MM.1S (cell line): Measurements from ENCODE around the gene KRT74.

Experiments
- DNase-seq: peaks from one replicate; pipeline ENCODE4 v3.0.0-alpha.2; 2015
- H2AFZ ChIP-seq: fragments of 300-600 bp; sonication (generic); 2 replicates; pipeline ENCODE4 v1.6.0; 2016; ENCODE audit warnings: antibody characterized with exemption, low read length
- H3F3A ChIP-seq: fragments of 300-600 bp; sonication (generic); 2 replicates; pipeline ENCODE4 v1.6.1; 2016; ENCODE audit warnings: mild to moderate bottlenecking, antibody characterized with exemption, low read length, moderate library complexity, mixed read lengths; ENCODE audit not compliant: insufficient read depth
- H3K27ac ChIP-seq: fragments of 300-600 bp; sonication (generic); 2 replicates; pipeline ENCODE4 v1.5.1; 2016; ENCODE audit warnings: mild to moderate bottlenecking, low read length
- H3K27me3 ChIP-seq: fragments of 300-600 bp; sonication (generic); replicated peaks from 2 replicates; pipeline ENCODE4 v1.6.0; 2016; ENCODE audit warnings: low read length; ENCODE audit not compliant: insufficient read depth
- H3K36me3 ChIP-seq: fragments of 300-600 bp; sonication (generic); replicated peaks from 2 replicates; pipeline ENCODE4 v1.6.1; 2016; ENCODE audit warnings: mild to moderate bottlenecking, low read length, mixed read lengths; ENCODE audit not compliant: insufficient read depth
- H3K4me1 ChIP-seq: fragments of 300-600 bp; sonication (generic); 2 replicates; pipeline ENCODE4 v1.6.1; 2016; ENCODE audit warnings: low read length, mixed read lengths
- H3K4me2 ChIP-seq: fragments of 300-600 bp; sonication (generic); 2 replicates; pipeline ENCODE4 v1.6.0; 2016; ENCODE audit warnings: low read depth, low read length
- H3K4me3 ChIP-seq: fragments of 300-600 bp; sonication (generic); 2 replicates; pipeline ENCODE4 v1.5.1; 2016; ENCODE audit warnings: low read length, mixed read lengths
- H3K79me2 ChIP-seq: fragments of 300-600 bp; sonication (generic); 2 replicates; pipeline ENCODE4 v1.6.1; 2016; ENCODE audit warnings: mixed run types, low read length, mixed read lengths
- H3K9ac ChIP-seq: fragments of 300-600 bp; sonication (generic); 2 replicates; pipeline ENCODE4 v1.6.1; 2016; ENCODE audit warnings: low read length, mixed read lengths
- H3K9me2 ChIP-seq: fragments of 300-600 bp; sonication (generic); replicated peaks from 2 replicates; pipeline ENCODE4 v1.6.1; 2016; ENCODE audit warnings: mild to moderate bottlenecking, low read length, mixed read lengths; ENCODE audit not compliant: insufficient read depth
- H3K9me3 ChIP-seq: fragments of 300-600 bp; sonication (generic); replicated peaks from 2 replicates; pipeline ENCODE4 v1.6.1; 2016; ENCODE audit warnings: mild to moderate bottlenecking, low read length, mixed read lengths; ENCODE audit not compliant: insufficient read depth
- H4K20me1 ChIP-seq: fragments of 300-600 bp; sonication (generic); 2 replicates; pipeline ENCODE4 v1.6.1; 2016; ENCODE audit warnings: mild to moderate bottlenecking, low read length, moderate library complexity, mixed read lengths; ENCODE audit not compliant: insufficient read depth
- EZH2 ChIP-seq: fragments of 300-600 bp; sonication (generic); optimal IDR thresholded peaks from 2 replicates; pipeline ENCODE3; 2017; ENCODE audit warnings: low read depth, mild to moderate bottlenecking, antibody characterized with exemption, low read length, mixed read lengths
- EZH2phosphoT487 ChIP-seq: fragments of 300-600 bp; sonication (generic); IDR thresholded peaks from 2 replicates; pipeline ENCODE4 v1.6.1; 2018; ENCODE audit warnings: antibody characterized with exemption, low read length
- TF ChIP-seq, protein P1 (sequence below): fragments of 300-600 bp; sonication (generic); IDR thresholded peaks from 2 replicates; pipeline ENCODE4 v1.5.1; 2016; ENCODE audit warnings: antibody characterized with exemption, low read length, mixed read lengths

Gene KRT74

DNA sequence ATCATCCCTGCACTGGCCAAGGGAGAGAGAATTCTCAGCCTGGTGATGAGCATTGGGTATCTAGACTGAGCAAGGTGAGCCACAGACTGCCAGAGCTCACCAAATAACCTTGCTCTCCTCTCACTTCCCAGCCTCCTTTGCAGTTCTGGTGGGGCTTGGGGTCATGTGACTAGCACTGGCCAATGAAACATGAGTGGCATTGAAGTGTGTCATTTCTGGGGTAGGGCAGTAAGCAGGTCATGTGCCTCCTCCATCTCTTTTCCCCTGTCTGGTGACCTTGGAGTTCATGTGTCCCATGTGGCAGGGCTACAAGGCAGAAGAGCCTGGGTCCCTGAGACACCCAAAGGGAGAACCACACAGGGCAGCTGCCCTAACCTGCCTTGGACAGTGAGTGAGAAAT is 31.2 kb upstream of the KRT74 start:
- no peaks in the 10 kb centered on the region for H3K4me1 ChIP-seq
- no peak overlapping the region for H3K4me2 ChIP-seq
- no peaks in the 10 kb centered on the region for H4K20me1 ChIP-seq
- H3K9me2 ChIP-seq = no peaks in the 10 kb centered on the region
- no peak overlapping the region for H2AFZ ChIP-seq
- H3K9me3 ChIP-seq = no peaks in the 10 kb centered on the region
- no peaks in the 10 kb centered on the region for H3F3A ChIP-seq
- H3K79me2 ChIP-seq = no peaks in the 10 kb centered on the region
- H3K27me3 ChIP-seq = peaks cover 47% of the 10 kb centered on the region
- TF ChIP-seq EZH2 = no peak
- TF ChIP-seq, protein P1, sequence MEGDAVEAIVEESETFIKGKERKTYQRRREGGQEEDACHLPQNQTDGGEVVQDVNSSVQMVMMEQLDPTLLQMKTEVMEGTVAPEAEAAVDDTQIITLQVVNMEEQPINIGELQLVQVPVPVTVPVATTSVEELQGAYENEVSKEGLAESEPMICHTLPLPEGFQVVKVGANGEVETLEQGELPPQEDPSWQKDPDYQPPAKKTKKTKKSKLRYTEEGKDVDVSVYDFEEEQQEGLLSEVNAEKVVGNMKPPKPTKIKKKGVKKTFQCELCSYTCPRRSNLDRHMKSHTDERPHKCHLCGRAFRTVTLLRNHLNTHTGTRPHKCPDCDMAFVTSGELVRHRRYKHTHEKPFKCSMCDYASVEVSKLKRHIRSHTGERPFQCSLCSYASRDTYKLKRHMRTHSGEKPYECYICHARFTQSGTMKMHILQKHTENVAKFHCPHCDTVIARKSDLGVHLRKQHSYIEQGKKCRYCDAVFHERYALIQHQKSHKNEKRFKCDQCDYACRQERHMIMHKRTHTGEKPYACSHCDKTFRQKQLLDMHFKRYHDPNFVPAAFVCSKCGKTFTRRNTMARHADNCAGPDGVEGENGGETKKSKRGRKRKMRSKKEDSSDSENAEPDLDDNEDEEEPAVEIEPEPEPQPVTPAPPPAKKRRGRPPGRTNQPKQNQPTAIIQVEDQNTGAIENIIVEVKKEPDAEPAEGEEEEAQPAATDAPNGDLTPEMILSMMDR = no peak
- TF ChIP-seq EZH2phosphoT487 = no peak
- no peak overlapping the region for H3K9ac ChIP-seq
- H3K4me3 ChIP-seq = no peak overlapping the region
- DNase-seq = no peak
- H3K36me3 ChIP-seq = no peaks in the 10 kb centered on the region
- no peak overlapping the region for H3K27ac ChIP-seq

DNA sequence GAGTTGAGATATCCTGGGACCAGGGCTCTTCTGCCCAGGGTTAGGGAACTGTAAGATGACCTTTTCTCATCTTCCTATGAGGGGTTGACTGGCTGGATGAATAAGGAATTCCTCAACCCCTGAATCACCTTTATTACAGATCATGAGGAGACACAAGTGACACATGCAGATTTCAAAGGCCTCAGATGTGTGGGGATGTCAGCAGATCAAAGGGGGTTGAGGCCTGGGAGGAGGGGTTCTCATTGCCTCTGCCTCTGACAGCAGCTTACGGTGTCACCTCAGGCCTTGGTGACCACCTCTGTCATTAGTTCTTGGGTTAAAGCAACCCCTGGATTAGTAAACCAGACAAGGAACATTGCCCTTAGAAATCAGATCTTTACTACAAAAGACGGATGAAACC is 29.7 kb upstream of the KRT74 start:
- Histone ChIP-seq H3K36me3 (no peaks in the 10 kb centered on the region), H3K79me2 (no peaks in the 10 kb centered on the region), H3K27me3 (peaks cover 48% of the 10 kb centered on the region), H3K9me2 (no peaks in the 10 kb centered on the region), H3K4me1 (no peaks in the 10 kb centered on the region), H3K4me2 (no peak overlapping the region), H3K27ac (no peak overlapping the region), H3K4me3 (no peak overlapping the region), H3K9ac (no peak overlapping the region), H4K20me1 (no peaks in the 10 kb centered on the region), H3F3A (no peaks in the 10 kb centered on the region), H2AFZ (no peak overlapping the region), H3K9me3 (no peaks in the 10 kb centered on the region)
- TF ChIP-seq, protein P1 = no peak
- TF ChIP-seq EZH2phosphoT487 (no peak), EZH2 (no peak)
- no peak for DNase-seq

DNA sequence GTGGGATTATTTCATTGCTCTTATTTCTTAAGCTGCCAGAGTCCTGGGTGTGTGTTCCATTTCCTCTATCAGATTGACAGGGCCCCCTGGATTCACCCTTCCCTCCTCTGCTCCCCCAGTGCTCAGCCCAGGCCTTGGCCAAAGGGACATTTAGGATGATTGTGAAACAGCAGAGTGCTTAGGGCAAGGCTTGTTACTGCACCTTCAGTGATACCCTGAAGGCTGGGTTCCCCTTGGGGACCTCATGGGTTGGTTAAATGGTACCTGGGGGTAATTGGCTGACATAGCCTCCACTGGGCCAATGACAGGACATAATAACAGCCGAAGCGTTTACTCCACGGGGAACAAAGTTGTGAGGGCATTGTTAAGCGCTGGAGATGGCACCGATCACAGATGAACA is 28.9 kb upstream of the KRT74 start:
- peaks cover 48% of the 10 kb centered on the region for H3K27me3 ChIP-seq
- H2AFZ ChIP-seq = no peak overlapping the region
- no peak overlapping the region for H3K9ac ChIP-seq
- no peaks in the 10 kb centered on the region for H3K4me1 ChIP-seq
- H3K4me3 ChIP-seq = no peak overlapping the region
- no peaks in the 10 kb centered on the region for H3K9me2 ChIP-seq
- no peaks in the 10 kb centered on the region for H3K36me3 ChIP-seq
- no peak overlapping the region for H3K27ac ChIP-seq
- no peaks in the 10 kb centered on the region for H3K79me2 ChIP-seq
- TF ChIP-seq EZH2phosphoT487 (no peak), EZH2 (no peak)
- TF ChIP-seq, protein P1 = no peak
- no peaks in the 10 kb centered on the region for H4K20me1 ChIP-seq
- H3F3A ChIP-seq = no peaks in the 10 kb centered on the region
- no peak for DNase-seq
- no peaks in the 10 kb centered on the region for H3K9me3 ChIP-seq
- no peak overlapping the region for H3K4me2 ChIP-seq
